Esophagus muscularis mucosa (tissue), 3 donors: ENCODE results near the gene KCNE4.

Source experiments
- EP300 ChIP-seq: sonication (generic); formaldehyde crosslinking; IDR thresholded peaks from one replicate; pipeline ENCODE4 v1.6.1; 2017; ENCODE audit warnings: antibody characterized with exemption
- TF ChIP-seq, protein P1 (sequence below), 3 experiments: fragments of 200-600 bp in 2 of 3; fragments of 450-650 bp in 1 of 3; sonication (generic) in 2 of 3; IDR thresholded peaks; one replicate each; pipeline ENCODE4 v1.5.1; 2017 to 2019; ENCODE audit warnings: antibody characterized with exemption in 3 of 3, mild to moderate bottlenecking in 2 of 3, moderate library complexity in 1 of 3

- TF ChIP-seq, protein P1, sequence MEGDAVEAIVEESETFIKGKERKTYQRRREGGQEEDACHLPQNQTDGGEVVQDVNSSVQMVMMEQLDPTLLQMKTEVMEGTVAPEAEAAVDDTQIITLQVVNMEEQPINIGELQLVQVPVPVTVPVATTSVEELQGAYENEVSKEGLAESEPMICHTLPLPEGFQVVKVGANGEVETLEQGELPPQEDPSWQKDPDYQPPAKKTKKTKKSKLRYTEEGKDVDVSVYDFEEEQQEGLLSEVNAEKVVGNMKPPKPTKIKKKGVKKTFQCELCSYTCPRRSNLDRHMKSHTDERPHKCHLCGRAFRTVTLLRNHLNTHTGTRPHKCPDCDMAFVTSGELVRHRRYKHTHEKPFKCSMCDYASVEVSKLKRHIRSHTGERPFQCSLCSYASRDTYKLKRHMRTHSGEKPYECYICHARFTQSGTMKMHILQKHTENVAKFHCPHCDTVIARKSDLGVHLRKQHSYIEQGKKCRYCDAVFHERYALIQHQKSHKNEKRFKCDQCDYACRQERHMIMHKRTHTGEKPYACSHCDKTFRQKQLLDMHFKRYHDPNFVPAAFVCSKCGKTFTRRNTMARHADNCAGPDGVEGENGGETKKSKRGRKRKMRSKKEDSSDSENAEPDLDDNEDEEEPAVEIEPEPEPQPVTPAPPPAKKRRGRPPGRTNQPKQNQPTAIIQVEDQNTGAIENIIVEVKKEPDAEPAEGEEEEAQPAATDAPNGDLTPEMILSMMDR (IDR thresholded peaks at IDR 0.05), result no peak
- no peak for TF ChIP-seq EP300
Observed at GRCh38 chr2:223055140-223055539, 3.1 kb downstream of the KCNE4 start.
